Right lobe of liver (tissue), 4 donors: Measurements from ENCODE around the gene HSD17B12.

Source experiments
- CTCF ChIP-seq, 4 donors: fragments of 200-600 bp in 3 of 4; fragments of 450-650 bp in 1 of 4; IDR thresholded peaks; one replicate each; pipeline versions ENCODE4 v1.5.1 to v1.8.0; 2016 to 2022; ENCODE audit warnings: antibody characterized with exemption in 4 of 4, mild to moderate bottlenecking in 2 of 4
- POLR2A ChIP-seq: fragments of 450-650 bp; IDR thresholded peaks from one replicate; pipeline ENCODE4 v1.6.1; 2017; ENCODE audit warnings: antibody characterized with exemption, mild to moderate bottlenecking
- donor health status: DM: no; HTN: no; CAD: no.
- donor health status: DM: no; HTN: no; CAD: no.
- donor health status: DM: no; HTN: yes; CAD: no.

GRCh38 chr11:43649501-43649900 is 31.0 kb upstream of the HSD17B12 start:
- TF ChIP-seq CTCF (IDR thresholded peaks at IDR 0.05) (no peak), POLR2A (no peak)
